Omental fat pad (tissue), 4 donors: ENCODE results near the gene TCEA3. TPM values are rescaled to one million over a fixed set of nuclear protein-coding genes. Genes with fewer than 3 reads are reported as not detected.

Source experiments
- ATAC-seq: fragments of 150-250 bp; one replicate; pipeline ENCODE4 v1.9.1; 2016; ENCODE audit warnings: mild to moderate bottlenecking, moderate library complexity; ENCODE audit not compliant: low FRiP score
- DNase-seq: peaks from one replicate; pipeline ENCODE4 v3.0.0-alpha.2; 2019; ENCODE audit warnings: low spot score
- total RNA-seq, 4 donors: library from RNA; depleted of rRNA; stranded (reverse); fragments of >200 nt; gene quantifications; one replicate each; pipeline ENCODE4 v1.1.0, GENCODE V29; 2016
- TF ChIP-seq, protein P1 (sequence below), 3 donors: fragments of 450-650 bp; IDR thresholded peaks; one replicate each; pipeline ENCODE4 v1.5.1; 2016 to 2017; ENCODE audit warnings: antibody characterized with exemption in 3 of 3, mild to moderate bottlenecking in 3 of 3, moderate library complexity in 2 of 3

Gene TCEA3
- total RNA-seq, 4 donors from 2014 or later, result 5.0 to 13.2 (median 7.5) TPM

DNA sequence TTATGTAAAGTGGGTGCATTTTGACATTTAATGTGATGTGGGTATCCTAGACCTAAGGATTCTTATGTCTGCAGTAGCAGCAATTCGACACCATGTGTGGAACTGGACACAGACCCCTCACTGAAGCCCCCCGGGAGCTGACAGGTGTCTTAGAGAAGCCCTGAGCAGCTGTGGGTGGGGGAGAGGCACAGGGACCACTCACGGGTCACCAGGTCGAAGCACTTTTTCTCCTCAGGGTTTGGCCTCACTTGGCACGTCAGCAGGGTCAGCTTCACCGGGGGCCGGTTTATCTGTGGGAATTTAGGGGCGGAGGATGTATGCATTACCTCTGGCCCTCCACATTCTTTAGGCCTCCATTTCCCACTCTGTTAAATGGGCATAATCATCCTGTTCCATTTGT is 14.0 kb upstream of the TCEA3 start:
- TF ChIP-seq, protein P1, sequence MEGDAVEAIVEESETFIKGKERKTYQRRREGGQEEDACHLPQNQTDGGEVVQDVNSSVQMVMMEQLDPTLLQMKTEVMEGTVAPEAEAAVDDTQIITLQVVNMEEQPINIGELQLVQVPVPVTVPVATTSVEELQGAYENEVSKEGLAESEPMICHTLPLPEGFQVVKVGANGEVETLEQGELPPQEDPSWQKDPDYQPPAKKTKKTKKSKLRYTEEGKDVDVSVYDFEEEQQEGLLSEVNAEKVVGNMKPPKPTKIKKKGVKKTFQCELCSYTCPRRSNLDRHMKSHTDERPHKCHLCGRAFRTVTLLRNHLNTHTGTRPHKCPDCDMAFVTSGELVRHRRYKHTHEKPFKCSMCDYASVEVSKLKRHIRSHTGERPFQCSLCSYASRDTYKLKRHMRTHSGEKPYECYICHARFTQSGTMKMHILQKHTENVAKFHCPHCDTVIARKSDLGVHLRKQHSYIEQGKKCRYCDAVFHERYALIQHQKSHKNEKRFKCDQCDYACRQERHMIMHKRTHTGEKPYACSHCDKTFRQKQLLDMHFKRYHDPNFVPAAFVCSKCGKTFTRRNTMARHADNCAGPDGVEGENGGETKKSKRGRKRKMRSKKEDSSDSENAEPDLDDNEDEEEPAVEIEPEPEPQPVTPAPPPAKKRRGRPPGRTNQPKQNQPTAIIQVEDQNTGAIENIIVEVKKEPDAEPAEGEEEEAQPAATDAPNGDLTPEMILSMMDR (IDR thresholded peaks at IDR 0.05), result no peak
- no peak for DNase-seq
- ATAC-seq, result no peak

DNA sequence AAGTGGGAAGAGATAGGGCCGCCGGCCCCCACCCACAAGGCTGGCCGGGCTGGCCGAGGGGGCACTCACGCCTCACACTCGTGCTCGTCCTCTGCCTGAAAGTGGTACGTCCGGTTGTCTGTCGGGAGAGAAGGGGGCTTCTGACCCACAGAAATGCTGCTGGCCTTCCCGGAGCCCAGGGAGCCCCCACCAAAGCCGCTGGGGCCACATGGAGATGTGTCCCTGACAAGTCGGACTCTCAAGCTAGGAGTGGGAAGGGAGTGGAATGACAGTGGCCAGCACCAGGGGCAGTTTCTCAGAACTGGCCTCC is 12.8 kb upstream of the TCEA3 start:
- ATAC-seq (no peak), DNase-seq (no peak)
- TF ChIP-seq, protein P1 (IDR thresholded peaks at IDR 0.05), result no peak

DNA sequence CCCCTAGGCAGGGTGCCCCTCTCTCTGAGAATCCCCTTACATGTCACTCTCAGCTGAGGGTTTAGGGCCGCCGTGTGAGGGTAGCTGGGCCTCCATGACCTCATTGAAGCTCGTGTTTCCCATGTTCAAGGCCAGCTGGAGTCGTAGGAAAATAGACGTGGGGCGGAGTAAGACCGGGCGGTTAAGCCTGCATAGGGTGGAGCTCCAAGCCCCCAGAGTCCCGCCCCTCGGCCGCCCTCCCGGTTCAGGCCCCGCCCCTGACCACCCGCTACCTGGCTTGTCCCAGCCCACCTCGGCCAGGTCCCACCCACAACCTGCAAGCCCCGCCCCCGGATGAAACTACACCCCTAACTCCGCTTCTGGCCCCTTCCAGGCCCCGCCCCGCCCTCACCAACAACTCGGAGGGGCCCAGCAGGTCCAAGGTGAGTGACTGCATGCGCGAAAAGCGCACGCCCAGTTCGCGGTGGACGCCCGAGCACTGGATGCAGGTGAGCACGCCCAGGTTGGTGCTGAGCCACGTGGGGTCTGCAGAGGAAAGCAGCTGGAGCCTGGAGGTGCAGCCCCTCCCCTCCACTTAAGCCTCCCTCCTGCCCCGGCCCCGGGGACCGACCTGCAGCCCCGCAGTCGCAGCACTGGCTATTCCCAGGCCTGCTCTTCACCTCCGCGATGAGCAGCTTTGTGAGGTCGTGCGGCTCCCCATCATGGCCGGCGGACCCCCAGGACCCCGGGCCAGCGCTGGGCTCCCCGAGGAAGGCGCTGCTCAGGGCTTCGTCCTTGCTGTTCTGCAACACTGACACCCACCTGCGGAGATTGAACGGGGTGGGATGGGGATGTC is 12.2 kb upstream of the TCEA3 start:
- ATAC-seq (no peak), DNase-seq (no peak)
- TF ChIP-seq, protein P1 (IDR thresholded peaks at IDR 0.05), result no peak

DNA sequence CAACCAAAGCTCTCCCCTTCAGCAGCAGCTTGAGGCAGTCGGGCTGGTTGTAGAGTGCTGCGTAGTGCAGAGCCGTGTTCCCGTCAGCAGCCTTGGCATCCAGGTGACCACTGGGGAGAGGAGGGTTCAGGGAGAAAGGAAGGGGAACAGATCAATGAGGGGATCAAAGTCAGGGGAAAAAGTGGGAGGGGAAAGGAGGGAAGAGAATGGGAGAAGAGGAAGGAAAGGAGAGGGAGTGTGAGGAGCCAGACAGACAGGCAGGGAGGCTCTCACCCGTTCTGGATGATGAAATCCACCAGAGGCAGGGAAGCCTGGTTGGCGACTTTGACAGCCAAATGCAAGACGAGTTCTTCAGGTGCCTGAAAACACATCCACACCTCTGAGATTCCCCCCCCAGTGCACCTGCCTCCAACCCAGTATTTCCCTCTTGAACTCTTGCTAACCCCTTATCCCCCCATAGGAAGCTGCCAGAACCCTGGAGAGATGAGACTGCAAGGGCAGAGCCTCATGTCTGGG is 9.8 kb upstream of the TCEA3 start:
- TF ChIP-seq, protein P1 (IDR thresholded peaks at IDR 0.05), result no peak
- no peak for ATAC-seq
- DNase-seq, result no peak

GRCh38 chr1:23433122-23433521 is 8.6 kb upstream of the TCEA3 start:
- no peak for DNase-seq
- TF ChIP-seq, protein P1 (IDR thresholded peaks at IDR 0.05), result no peak
- no peak for ATAC-seq

- DNase-seq (no peak), ATAC-seq (no peak)
- TF ChIP-seq, protein P1 (IDR thresholded peaks at IDR 0.05), result no peak
Observed at GRCh38 chr1:23431431-23431830, 6.9 kb upstream of the TCEA3 start.

- TF ChIP-seq, protein P1 (IDR thresholded peaks at IDR 0.05), result no peak
- no peak for ATAC-seq
- DNase-seq, result no peak
Observed at GRCh38 chr1:23430803-23431202, 6.3 kb upstream of the TCEA3 start.
